ENCODE measurements around the gene PHACTR1.

Gene PHACTR1

GRCh38 chr6:13075141-13075845 is 358.7 kb downstream of the PHACTR1 start:
- Histone ChIP-seq H3K4me3 (no peak overlapping the region), H3K27ac (no peak overlapping the region)

- no peak overlapping the region for H3K4me3 ChIP-seq
- no peak overlapping the region for H3K27ac ChIP-seq
Measured at GRCh38 chr6:13076575-13076974, 360.0 kb downstream of the PHACTR1 start.

GRCh38 chr6:13077117-13077516 is 360.6 kb downstream of the PHACTR1 start:
- Histone ChIP-seq H3K4me3 (no peak overlapping the region), H3K27ac (no peak overlapping the region)

- no peak overlapping the region for H3K4me3 ChIP-seq
- no peak overlapping the region for H3K27ac ChIP-seq
Measured at GRCh38 chr6:13079096-13079723, 362.6 kb downstream of the PHACTR1 start.

DNA sequence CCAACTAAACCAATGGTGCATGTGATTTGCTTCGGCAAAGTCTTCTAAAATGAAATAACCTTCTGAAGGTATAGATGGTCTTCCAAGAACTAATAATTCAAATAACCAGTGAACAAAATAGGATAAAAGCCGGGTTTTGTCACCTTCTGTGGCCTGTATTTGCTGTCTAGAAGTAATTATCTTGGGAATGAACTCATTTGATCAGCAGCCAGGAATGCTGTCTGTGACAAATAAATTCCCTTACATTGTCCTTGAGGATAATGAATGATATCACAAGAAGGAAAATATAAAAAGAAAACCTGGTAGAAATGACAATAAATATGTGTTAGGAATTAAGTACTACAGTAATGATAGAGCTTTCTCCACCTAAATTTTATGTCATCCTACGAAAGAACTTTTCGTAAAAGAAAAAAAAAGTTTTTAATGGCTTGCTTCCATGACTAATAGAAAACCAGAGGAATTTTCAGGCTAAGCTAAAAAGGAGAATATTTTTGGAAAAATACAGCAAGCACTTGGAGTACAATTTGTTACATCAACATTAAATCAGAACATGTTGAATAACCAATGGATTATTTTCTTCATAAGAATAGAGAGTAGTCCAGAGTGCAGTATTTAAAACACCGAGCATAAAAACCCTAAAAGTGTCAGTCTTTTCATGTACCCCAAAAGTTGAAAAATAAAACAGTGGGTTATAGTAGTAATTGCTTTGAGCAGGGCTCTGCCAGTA is 364.1 kb downstream of the PHACTR1 start:
- Histone ChIP-seq H3K4me3 (no peak overlapping the region), H3K27ac (peak overlapping the region in 1 of 21 experiments; percentile 51)

- H3K27ac ChIP-seq: no peak overlapping the region
- no peak overlapping the region for H3K4me3 ChIP-seq
Measured at GRCh38 chr6:13081189-13081563, 364.6 kb downstream of the PHACTR1 start.

DNA sequence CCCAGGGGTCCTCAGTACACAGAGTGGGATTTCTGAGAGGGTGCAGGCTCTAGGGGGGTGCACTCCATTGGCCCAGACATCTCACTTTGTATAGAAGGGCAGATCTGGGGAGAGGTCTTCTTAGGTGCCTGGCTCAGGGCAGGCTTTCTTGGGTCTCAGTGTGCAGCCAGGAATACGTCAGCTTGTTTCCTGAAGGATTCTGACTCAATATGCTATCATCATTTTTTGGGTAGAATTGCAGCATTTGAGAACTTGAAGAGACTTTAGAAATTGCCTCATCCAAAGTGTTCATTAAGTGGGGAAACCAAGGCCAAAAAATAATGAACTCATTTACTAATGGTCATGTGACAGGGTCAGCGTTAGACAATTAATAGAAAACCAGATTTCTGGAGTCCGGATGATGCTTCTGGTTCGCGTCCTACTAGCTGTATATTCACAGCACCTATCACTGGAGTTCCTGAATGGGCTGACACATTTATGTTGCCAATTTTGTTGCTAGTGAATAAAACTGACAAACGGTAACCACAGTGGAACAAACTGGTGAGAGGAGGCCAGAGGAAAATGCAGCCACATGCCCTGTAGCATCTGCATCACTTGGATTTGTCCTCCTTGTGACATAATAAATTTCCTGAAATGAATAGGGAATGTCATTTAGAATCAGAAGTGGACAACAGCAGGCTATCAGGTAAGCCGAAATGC is 372.9 kb downstream of the PHACTR1 start:
- no peak overlapping the region for H3K4me3 ChIP-seq
- H3K27ac ChIP-seq: peak overlapping the region in 1 of 21 experiments; percentile 30

DNA sequence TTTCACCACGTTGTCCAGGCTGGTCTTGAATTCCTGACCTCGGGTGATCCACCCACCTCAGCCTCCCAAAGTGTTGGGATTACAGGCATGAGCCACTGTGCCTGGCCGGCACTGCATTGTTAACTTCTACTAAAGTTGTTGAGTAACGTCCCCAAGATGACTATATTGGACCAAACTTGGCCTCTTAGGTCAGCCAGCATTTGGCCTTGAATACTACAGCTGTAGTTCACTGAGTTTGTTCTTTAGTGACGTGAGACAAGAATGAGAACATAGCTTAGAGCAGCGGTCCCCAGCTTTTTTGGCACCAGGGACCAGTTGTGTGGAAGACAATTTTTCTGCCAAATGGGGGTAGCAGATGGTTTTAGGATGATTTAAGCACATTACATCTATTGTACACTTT is 374.6 kb downstream of the PHACTR1 start:
- Histone ChIP-seq H3K27ac (no peak overlapping the region), H3K4me3 (no peak overlapping the region)

GRCh38 chr6:13094781-13095425 is 378.3 kb downstream of the PHACTR1 start:
- Histone ChIP-seq H3K4me3 (no peak overlapping the region), H3K27ac (no peak overlapping the region)

DNA sequence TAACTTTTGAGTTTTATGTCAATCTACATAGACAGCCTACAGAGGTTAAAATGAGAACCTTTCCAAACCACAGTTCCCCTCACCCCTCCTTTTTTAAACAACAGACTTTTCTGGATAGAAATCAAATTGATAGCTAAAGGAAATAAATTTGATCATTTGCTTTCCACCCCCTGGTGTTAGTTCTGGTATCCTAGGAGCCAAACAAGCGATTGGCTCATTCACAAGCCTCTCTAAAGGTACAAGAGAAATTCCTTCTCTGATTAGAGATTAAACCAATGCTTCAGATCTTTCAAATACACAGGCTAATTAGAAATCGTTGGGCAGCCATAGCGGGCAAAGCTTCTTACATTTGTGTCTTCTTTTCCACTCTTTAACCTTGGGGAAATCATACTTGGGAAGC is 379.5 kb downstream of the PHACTR1 start:
- H3K27ac ChIP-seq: peak overlapping the region in 1 of 21 experiments; percentile 35
- no peak overlapping the region for H3K4me3 ChIP-seq

DNA sequence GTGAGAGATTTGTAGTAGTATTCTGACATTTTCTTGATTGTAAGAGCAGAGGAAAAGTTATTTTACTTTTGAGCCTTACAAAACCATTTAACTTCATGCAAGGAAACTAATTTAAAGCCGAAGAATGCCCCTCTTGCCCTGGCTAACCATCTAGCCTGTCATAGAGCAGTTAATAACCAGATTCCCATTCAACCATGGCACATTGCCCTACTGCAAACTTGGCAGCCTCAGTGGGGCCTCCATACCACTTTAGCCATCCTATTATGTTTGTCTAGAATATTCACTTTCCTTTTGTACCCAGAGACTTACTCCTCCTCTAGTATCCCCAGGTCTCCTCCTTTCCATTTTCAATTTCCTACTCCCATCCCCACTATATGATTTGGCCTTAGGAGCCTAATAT is 380.9 kb downstream of the PHACTR1 start:
- Histone ChIP-seq H3K27ac (no peak overlapping the region), H3K4me3 (no peak overlapping the region)

- no peak overlapping the region for H3K27ac ChIP-seq
- no peak overlapping the region for H3K4me3 ChIP-seq
Measured at GRCh38 chr6:13098006-13098405, 381.4 kb downstream of the PHACTR1 start.

DNA sequence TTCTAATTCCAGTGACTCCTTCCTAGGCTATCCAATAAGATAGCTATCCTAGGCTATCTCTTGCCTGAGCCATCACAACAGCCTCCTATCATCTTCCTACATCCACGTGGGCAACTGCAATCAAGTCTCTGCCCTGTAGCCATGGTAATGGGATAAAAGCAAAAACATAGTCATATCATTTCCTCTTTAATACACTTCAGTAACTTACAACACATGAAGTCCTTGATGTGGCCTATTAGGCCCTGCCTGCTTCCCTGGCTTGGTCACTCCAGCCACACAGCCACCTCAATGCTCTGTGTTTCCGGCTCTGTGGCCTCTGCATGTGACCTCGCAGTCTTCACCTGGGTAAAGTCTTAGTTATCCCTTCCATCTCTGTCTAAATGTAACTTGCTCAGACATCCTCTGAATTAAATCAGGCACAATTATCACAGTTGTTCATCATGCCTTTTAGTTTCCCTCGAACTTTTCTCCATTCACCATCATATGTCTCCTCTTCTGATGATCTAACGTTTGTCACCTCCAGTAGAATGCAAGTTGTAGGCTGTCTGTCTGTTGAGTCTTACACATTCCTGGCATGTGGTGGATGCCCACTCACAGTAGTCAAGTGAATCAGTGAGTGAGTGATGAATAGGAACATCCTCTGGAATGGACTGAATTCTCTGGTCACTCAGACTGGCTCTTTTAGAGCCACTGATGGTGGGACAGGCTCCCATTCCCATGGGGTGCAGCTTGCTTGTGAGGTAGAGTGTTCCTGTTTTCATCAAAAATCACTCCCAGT is 382.4 kb downstream of the PHACTR1 start:
- no peak overlapping the region for H3K27ac ChIP-seq
- H3K4me3 ChIP-seq: no peak overlapping the region

GRCh38 chr6:13099771-13100170 is 383.2 kb downstream of the PHACTR1 start:
- Histone ChIP-seq H3K4me3 (no peak overlapping the region), H3K27ac (no peak overlapping the region)

DNA sequence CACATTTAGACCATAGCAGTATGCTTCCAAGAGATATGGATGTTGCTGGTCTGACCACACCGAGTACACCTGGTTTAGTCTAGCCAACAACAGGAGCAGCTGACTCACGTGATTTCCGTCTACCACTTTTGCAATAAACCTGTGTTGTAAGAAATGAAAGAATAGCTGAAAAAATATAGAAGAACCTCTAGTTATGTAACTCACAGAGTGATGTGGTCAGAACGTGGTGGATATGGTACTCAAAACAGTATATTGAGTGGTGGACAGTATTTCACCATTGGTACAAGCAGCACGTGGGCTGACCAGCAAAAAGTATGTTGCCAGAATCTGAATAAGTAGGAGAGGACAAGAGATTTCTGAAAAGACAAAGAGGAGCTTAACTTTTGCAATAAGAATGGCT is 384.8 kb downstream of the PHACTR1 start:
- Histone ChIP-seq H3K4me3 (no peak overlapping the region), H3K27ac (no peak overlapping the region)

- no peak overlapping the region for H3K4me3 ChIP-seq
Measured at GRCh38 chr6:13101985-13102384, 385.4 kb downstream of the PHACTR1 start.

DNA sequence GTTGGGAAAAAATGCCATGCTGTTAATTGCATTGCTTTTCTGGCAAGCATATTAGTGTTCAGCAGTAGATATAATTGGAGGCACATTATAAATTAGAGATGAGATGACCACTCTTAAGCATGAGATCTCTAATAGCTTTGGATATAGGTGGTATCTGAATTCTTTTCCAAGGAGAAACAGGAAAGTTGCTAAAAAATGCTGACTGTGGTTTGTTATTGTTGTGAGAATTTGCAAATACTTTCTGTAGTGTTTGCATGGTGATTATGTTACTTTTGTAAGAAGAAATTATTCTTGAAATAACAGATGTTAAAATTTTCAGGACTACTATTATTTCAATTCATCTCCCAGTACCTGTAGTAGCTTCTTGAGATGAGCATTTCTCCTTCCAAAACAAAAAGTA is 386.6 kb downstream of the PHACTR1 start:
- Histone ChIP-seq H3K27ac (no peak overlapping the region), H3K4me3 (no peak overlapping the region)

More at GRCh38 chr6:13101985-13102384, 385.4 kb downstream of the PHACTR1 start:
- H3K27ac ChIP-seq: no peak overlapping the region

GRCh38 chr6:13105139-13105538 is 388.6 kb downstream of the PHACTR1 start:
- H3K27ac ChIP-seq: no peak overlapping the region

DNA sequence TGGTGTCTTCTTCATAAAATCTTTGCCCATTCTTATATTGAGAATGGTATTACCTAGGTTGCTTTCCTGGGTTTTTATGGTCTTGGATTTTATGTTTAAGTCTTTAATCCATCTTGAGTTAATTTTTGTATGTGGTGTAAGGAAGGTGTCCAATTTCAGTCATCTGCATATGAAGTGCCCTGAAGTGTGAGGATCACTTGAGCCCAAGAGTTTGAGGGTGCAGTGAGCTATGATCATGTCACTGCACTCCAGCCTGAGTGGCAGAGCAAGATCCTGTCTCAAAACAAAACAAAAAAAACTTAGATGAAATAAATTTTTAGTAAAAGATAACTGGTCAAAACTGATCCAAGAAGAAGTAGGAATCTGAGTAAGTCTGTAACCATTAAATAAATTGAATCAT is 396.4 kb downstream of the PHACTR1 start:
- Histone ChIP-seq H3K27ac (no peak overlapping the region), H3K4me3 (no peak overlapping the region)

More at GRCh38 chr6:13105139-13105538, 388.6 kb downstream of the PHACTR1 start:
- H3K4me3 ChIP-seq: no peak overlapping the region

Data from skin epidermis (tissue), 12 donors.